ENCODE results near the gene IFITM5.

GRCh38 chr11:272195-272930, 27.0 kb downstream of the IFITM5 start:
- TF ChIP-seq POLR2AphosphoS5 (IDR thresholded peaks at IDR 0.05) (no peak), EZH2 (IDR thresholded peaks at IDR 0.05; ENCODE audit: borderline replicate concordance, insufficient read depth, low read length, poor library complexity, severe bottlenecking) (no peak), CTCF (IDR thresholded peaks at IDR 0.05; ENCODE audit: poor library complexity, severe bottlenecking) (no peak)
